Adipocyte (in vitro differentiated cells): ENCODE measurements around the gene IKZF2.

Experiments used
- DNase-seq: peaks from one replicate; pipeline ENCODE4 v3.0.0-alpha.2; 2015; ENCODE audit warnings: low read depth
- H3K27me3 ChIP-seq: replicated peaks from 2 replicates; pipeline ENCODE4 v1.7.0; 2013; ENCODE audit warnings: mild to moderate bottlenecking, low read length, moderate library complexity; ENCODE audit not compliant: control insufficient read depth, insufficient read depth
- H3K36me3 ChIP-seq: 2 replicates; pipeline ENCODE4 v1.7.0; 2013; ENCODE audit warnings: low read length, mild to moderate bottlenecking, moderate library complexity; ENCODE audit not compliant: control insufficient read depth, insufficient read depth, severe bottlenecking
- H3K4me1 ChIP-seq: 2 replicates; pipeline ENCODE4 v1.7.0; 2013; ENCODE audit warnings: mild to moderate bottlenecking, low read length, moderate library complexity; ENCODE audit not compliant: control insufficient read depth, insufficient read depth
- H3K4me3 ChIP-seq: 2 replicates; pipeline ENCODE4 v1.7.0; 2013; ENCODE audit warnings: mild to moderate bottlenecking, low read length, moderate library complexity
- H3K9ac ChIP-seq: 2 replicates; pipeline ENCODE4 v1.7.0; 2013; ENCODE audit warnings: mild to moderate bottlenecking, low read length, moderate library complexity
- H3K9me3 ChIP-seq: 2 replicates; pipeline ENCODE4 v1.7.0; 2013; ENCODE audit warnings: mild to moderate bottlenecking, low read length, moderate library complexity; ENCODE audit not compliant: control insufficient read depth

Gene IKZF2

DNA sequence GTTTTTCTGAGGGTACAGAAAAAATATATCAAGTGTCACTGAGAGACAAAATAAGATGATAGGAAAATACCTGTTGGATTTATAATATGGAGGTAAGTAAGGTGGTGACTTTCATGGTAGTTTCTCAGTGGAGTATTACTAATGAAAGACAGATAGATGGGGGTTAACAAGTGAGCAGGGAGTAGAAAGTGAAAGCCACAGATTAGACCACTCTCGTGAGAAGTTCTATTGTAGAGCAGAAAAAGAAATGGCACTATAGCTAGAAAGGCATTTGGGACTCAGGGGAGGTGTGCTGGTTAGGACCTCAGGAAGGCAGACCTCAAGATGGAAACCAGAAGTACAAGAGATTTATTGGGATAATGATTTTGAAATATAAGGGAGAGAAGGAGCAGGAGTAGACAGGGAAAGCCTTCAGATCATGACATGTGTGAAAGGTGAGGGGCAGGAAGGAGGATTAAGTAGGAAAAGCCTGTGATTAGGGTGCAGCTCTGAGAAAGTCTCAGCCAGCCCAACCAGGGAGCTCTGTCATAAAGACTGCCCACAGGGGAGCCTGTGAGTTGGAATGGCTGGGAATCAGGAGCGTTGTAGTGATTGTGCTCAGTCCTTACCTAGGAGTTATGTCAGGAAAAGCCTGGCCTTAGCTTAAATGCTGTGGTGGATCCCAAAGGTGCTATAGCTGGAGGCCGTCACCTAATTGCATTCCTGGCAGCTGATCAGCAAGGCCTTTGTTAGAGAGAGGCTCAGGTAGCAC, 198.1 kb downstream of the IKZF2 start:
- H3K27me3 ChIP-seq = no peaks in the 10 kb centered on the region

DNA sequence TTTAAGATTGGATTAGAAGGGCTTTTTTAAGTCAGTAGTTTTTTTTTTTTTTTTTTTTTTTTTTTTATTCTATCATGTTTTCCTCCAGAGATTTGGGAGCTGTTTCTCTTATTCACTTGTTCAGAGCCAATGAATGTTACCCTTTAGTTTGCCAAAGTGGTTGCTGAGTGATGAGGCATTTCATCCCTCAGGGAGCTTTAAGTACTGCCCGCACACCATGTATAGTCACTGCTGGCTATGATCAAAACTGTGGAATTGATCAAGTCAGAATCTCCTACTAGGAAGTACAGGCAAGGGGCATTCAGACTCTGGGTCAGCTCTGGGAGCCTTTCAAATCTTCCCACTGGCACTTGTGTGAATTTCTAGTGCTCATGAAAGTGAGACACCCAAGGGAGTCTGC, 201.6 kb downstream of the IKZF2 start:
- Histone ChIP-seq H3K9ac (peak overlapping the region; percentile 21), H3K4me3 (no peak overlapping the region), H3K27me3 (no peaks in the 10 kb centered on the region), H3K9me3 (no peaks in the 10 kb centered on the region), H3K36me3 (no peaks in the 10 kb centered on the region), H3K4me1 (peaks cover 25% of the 10 kb centered on the region)
- no peak for DNase-seq

More for the DNA sequence above, 198.1 kb downstream of the IKZF2 start:
- Histone ChIP-seq H3K4me1 (peaks cover 60% of the 10 kb centered on the region), H3K9ac (no peak overlapping the region), H3K36me3 (no peaks in the 10 kb centered on the region), H3K4me3 (no peak overlapping the region), H3K9me3 (no peaks in the 10 kb centered on the region)
- DNase-seq = no peak
